Neural progenitor cell (in vitro differentiated cells): ENCODE data around the gene KCNH1.

Experiments used
- CTCF ChIP-seq: fragments of 200-600 bp; sonication (generic); IDR thresholded peaks from 2 replicates; pipeline ENCODE4 v1.5.1; 2017; ENCODE audit warnings: antibody characterized with exemption, mild to moderate bottlenecking
- EZH2phosphoT487 ChIP-seq: fragments of 200-600 bp; sonication (generic); IDR thresholded peaks from 2 replicates; pipeline ENCODE4 v1.6.1; 2017; ENCODE audit warnings: antibody characterized with exemption

DNA sequence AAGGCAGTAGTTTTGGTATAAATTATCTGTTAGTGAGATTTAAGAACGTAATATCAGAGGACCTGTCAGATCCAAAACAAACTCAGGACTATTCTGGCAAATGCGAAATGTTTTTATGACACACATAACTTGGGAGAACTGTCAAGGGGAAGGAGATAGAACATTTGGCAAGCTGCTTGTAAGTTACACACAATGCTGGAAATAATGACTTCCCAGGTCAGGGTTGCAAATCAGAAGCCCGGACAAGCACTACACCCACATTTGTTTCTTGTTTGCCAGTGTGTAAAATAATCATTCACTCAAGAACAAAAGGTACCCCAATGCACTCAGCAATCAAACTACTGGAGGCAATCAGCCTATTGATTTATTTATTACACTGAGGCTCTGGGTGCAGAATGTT, 354.7 kb downstream of the KCNH1 start:
- no peak for TF ChIP-seq CTCF
- TF ChIP-seq EZH2phosphoT487, result no peak
